NB4 (cell line): ENCODE data around the gene HEXD.

Experiments
- DNase-seq: peaks from one replicate; pipeline ENCODE4 v3.0.0; 2010; ENCODE audit warnings: low read depth
- H3K4me3 ChIP-seq: one replicate; pipeline ENCODE4 v1.5.1; 2011; ENCODE audit warnings: mild to moderate bottlenecking, low read depth, low read length, moderate library complexity
- CTCF ChIP-seq: IDR thresholded peaks from one replicate; pipeline ENCODE4 v1.5.1; 2012; ENCODE audit warnings: low read depth, low read length
- MAX ChIP-seq: IDR thresholded peaks from 2 replicates; pipeline ENCODE4 v1.6.1; 2011; ENCODE audit warnings: low read depth, low read length
- MYC ChIP-seq: IDR thresholded peaks from 2 replicates; pipeline ENCODE4 v1.6.1; 2011; ENCODE audit warnings: low read depth, low read length
- POLR2A ChIP-seq: IDR thresholded peaks from 2 replicates; pipeline ENCODE4 v1.6.1; 2011; ENCODE audit warnings: mild to moderate bottlenecking; ENCODE audit not compliant: insufficient read length; ENCODE audit errors: extremely low read depth

Gene HEXD

GRCh38 chr17:82437325-82437668, 19.1 kb downstream of the HEXD start:
- H3K4me3 ChIP-seq = no peak overlapping the region
- no peak for TF ChIP-seq POLR2A
- no peak for TF ChIP-seq MAX
- no peak for TF ChIP-seq MYC
- TF ChIP-seq CTCF = no peak
- DNase-seq = no peak

GRCh38 chr17:82438401-82439193, 20.4 kb downstream of the HEXD start:
- H3K4me3 ChIP-seq = no peak overlapping the region
- TF ChIP-seq MYC = no peak
- no peak for TF ChIP-seq CTCF
- no peak for TF ChIP-seq POLR2A
- no peak for TF ChIP-seq MAX
- no peak for DNase-seq

GRCh38 chr17:82439194-82439828, 21.2 kb downstream of the HEXD start:
- TF ChIP-seq MYC (no peak), MAX (no peak), POLR2A (no peak), CTCF (no peak)
- DNase-seq = no peak
- no peak overlapping the region for H3K4me3 ChIP-seq

- no peak for DNase-seq
- no peak for TF ChIP-seq MAX
- TF ChIP-seq CTCF = no peak
- TF ChIP-seq POLR2A = no peak
- no peak for TF ChIP-seq MYC
- H3K4me3 ChIP-seq = no peak overlapping the region
These were observed 21.8 kb downstream of the HEXD start for GRCh38 chr17:82439829-82440365.

GRCh38 chr17:82440469-82440981, 22.4 kb downstream of the HEXD start:
- H3K4me3 ChIP-seq = no peak overlapping the region
- DNase-seq = peak; percentile 65
- TF ChIP-seq CTCF (no peak), MAX (peak; percentile 76), MYC (peak; percentile 61; the same call in 1 of the 2 replicates)
